HG03103 (cell line): ENCODE results near the gene BANK1.

Experiments
- ATAC-seq: cut with Tn5 transposase; IDR thresholded peaks from one replicate; pipeline ENCODE4 v1.9.1; 2021; ENCODE audit warnings: low read depth; ENCODE audit not compliant: unreplicated experiment

The BANK1 gene

DNA sequence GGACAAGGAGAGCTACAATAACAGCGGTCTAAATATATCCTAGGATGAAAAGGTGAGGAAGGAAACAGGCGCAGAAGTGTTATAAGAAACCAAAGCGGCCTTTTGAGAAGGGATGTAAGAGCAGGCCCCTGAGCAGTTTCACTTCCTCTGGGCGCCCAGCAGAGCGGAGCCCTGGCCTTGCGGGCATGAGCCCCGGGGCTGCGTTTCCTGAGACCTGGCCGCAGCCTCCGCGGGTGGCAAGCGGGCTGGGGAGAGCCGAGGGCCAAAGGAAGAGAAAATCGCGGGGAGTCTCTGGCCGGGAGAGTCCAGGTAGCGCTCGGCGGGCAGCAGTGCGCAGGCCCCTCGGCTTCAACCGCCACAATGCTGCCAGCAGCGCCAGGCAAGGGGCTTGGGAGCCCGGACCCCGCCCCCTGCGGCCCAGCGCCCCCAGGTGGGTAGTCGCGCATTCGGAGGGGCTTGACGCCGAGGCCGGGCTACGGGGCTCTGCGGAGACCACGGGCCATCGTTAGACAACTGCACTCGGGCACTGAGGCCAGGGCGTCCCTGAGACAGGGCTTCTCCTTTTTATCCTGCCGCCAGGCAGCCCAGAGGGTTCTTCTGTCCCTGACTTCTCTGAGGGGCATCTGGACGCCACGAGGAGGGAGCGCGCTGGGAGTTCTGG, at the start of gene BANK1:
TSS of gene BANK1 (plus strand) at position 210 of the 661 bp plus-strand sequence. CDS start at position 361, 151 bp downstream.
- peak; percentile 100 for ATAC-seq

GRCh38 chr4:101753721-101754120, 36.8 kb upstream of the BANK1 start:
- no peak for ATAC-seq

GRCh38 chr4:101756181-101756580, 34.3 kb upstream of the BANK1 start:
- no peak for ATAC-seq

- ATAC-seq = no peak
Observed at GRCh38 chr4:101761405-101761804, 29.1 kb upstream of the BANK1 start.

GRCh38 chr4:101762025-101762424, 28.5 kb upstream of the BANK1 start:
- no peak for ATAC-seq

GRCh38 chr4:101762534-101762933, 28.0 kb upstream of the BANK1 start:
- ATAC-seq = no peak

- ATAC-seq = no peak
Observed at GRCh38 chr4:101763576-101763975, 27.0 kb upstream of the BANK1 start.

DNA sequence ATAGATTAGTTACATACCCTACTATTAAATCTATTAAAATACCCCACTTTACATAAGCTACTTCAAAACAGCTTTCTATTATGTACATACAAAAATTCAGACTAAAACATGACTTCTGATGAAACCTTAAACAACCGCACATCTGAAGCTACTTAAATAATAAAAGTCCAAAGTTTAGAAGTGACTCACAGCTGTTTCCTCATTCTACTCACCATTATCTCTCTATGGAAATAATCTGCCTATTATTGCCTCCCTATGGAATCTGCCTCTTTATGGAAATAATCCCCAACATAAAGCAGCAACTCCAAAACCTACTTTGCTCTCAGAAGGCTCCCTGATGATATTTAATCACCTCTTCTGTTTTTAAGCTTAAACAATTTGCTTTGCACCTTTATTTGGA, 15.7 kb upstream of the BANK1 start:
- ATAC-seq = no peak

DNA sequence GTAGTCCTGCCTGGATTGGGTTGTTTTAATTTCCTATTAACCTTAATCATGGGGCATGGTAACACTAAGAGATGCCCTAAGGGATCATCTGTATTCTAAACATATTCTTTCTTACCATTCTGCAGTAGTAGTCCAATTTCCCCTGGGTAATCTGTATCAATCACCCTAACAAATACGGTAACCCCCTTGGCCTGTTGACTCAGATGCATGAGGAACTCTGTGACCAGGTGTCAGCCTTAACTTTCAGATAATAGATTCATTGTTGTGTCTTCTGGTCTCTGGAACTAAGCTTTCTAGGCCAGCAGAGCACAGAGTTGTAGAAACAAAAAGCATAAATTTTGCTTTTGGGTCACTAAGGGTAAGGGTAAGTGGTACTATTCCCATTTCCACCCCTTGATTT, 13.1 kb upstream of the BANK1 start:
- ATAC-seq = no peak

GRCh38 chr4:101780284-101780683, 10.2 kb upstream of the BANK1 start:
- no peak for ATAC-seq

DNA sequence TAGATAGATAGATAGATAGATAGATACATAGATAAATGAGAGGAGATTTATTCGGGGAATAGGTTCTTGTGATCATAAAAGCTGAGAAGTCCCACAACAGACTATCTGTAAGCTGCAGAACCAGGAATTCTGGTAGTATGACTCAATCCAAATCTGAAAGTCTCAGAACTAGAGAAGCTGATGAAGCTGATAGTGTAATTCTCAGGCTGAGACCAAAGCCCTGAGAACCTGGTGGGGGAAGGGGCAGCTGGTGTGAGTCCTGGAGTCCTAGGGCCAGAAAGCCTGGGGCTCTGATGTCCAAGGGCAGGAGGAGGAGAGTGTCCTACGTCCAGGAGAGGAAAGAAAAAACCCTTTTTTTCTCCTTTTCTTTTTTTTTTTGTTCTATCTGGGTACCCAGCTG, 8.0 kb upstream of the BANK1 start:
- no peak for ATAC-seq

DNA sequence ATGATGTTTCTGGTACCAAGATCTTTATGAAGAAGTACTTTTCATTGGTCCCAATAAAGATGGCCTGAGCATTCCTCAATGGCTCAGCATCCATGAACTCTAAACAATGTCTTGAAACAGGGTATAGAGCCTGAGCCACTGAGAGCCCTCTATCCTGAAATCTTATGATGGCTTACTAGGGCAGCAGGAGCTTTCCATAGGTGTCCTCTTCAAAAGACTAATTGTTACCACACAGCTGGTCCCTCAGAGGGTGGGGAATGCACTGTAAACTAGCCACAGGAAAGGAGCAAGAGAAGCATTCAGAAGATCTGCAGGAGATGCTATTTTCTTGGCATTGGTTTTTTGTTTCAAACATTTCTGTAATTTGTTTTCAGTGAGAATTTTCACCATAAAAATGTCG, 5.6 kb upstream of the BANK1 start:
- no peak for ATAC-seq

DNA sequence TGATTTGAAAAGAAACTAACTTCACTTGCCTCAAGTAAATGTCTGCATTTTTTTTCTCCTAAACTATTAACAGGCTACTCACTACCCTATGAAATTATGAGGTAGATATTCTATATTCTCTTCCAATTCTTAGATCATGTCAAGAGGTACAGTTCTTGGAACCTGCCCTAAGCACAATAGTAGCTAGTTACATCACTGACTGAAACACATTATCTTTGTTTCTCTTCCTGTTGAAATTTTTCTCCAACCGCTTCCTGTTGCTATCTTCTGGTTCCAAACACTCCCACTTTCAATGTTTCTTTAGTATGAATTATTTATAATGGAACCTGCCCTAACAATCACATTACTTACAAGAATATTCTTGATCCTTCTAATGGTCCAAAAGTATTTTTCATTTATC, 5.0 kb upstream of the BANK1 start:
- ATAC-seq = no peak

DNA sequence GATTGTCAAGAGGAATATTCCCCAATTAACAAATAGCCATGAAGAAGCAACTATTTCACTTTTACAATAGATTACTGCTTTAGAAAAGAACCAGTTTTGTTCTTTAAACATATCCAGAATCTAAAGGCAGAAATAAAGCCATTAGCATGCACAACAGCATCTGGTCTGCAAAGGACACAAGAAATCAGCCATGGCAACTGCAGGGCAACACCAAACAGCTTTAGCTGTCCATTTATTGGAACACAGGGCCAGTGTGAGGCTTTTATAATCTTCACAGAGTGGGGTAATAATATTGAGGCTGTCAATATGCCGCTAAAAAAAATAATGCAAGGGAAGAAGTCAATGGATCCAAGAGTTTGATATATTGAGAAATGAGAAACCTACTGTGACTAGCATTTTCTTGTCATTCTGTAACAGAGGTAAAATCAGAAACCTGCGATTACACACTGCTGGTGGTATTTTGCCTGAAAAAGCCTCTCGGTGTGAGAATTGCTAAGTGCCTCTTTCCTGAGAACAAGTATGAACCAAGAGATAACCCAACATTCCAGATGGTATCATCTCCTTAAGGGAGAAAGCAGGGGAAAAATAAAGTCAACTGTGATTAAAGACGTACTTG, 2.7 kb upstream of the BANK1 start:
- no peak for ATAC-seq

GRCh38 chr4:101791182-101791558, 640 bp downstream of the BANK1 start:
- no peak for ATAC-seq

DNA sequence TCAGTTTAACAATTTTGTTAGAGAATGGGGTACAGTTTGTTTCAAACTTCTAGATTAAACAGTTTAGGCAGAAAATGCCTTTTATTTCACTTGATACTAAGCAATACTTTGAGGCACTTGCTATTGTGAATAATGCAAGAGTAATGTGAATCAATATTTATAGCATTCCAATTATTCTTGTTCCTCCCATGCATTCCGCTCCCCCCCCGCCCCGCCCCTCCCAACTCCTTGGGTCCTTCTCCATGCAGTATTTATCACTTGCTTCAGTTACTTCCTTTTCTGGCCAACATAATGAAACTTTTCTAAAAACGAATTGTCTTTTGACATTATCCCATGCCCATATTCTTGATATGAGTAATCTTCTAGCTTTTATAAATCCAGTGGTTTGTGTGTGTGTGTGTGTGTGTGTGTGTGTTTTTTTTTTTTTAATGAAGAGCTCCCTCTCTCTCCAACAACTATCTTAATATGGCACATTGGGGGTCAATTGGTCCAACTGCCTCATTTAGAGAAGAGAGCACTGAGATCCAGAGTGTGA, 1.6 kb downstream of the BANK1 start:
- no peak for ATAC-seq

DNA sequence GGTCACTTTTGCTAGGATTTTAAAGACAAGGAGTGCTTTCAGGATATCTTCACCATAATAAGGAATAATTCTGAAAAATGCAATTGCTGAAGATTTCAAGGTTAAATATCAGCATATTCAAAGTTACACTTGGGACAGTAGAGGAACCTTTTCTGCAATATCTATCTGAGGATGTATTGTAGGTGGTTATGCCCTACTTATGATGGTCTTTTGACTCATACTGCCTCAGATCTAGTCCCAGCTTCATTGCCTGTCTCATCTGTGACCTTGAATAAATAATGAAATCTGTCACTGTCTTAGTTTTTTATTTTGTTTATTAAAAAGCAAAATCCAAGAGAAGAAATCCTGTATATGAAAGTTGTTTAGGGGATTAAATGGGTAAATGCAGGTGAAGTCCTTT, 2.9 kb downstream of the BANK1 start:
- ATAC-seq = no peak

- ATAC-seq = no peak
Observed at GRCh38 chr4:101794806-101795205, 4.3 kb downstream of the BANK1 start.

GRCh38 chr4:101795704-101796103, 5.2 kb downstream of the BANK1 start:
- no peak for ATAC-seq

DNA sequence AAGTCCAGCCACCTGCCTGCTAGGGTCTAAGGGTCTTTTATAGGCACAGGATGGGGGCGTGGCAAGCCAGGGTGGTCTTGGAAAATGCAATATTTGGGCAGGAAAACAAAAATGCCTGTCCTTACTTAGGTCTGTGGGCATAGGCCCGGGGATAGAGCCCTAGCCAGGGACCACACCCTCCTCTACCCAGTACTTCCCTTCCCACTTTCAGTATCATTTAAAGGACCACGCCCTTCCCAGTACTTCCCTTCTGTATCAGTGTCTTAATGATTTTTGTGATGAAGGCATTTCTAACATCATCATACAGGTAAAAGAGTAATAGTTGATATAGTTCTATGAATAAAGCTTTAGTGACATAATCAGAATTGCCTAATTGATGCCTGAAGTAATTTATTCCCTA, 11.4 kb downstream of the BANK1 start:
- no peak for ATAC-seq

DNA sequence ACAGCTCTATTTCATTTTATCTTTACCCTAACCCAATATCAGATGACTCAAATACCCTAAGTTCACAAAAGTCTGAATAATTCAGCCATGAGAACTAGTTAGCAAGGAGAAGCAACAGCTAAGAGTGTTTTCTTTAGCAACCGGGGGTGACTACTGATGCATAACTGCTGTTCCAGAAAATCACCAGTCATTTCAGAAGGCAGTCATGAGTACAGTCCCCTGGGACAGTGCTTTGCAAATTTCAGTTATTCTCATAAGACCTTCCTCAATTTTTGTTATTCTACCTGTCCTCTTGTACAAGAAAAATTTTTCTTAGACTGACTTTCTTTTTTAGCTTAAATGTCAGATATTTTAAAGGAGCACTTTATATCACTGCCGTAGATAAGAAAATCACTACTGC, 16.4 kb downstream of the BANK1 start:
- peak; percentile 99 for ATAC-seq

GRCh38 chr4:101807351-101807750, 16.8 kb downstream of the BANK1 start:
- ATAC-seq = peak; percentile 25
